Measurements from ENCODE around the gene KLHL13.

GRCh38 chrX:117978402-117978801 is 138.2 kb downstream of the KLHL13 start:
- TF ChIP-seq CTCF (IDR thresholded peaks at IDR 0.05) (no peak), POLR2A (IDR thresholded peaks at IDR 0.05) (no peak)
